Esophagus squamous epithelium (tissue), 4 donors: Measurements from ENCODE around the gene CPXM2.

ENCODE experiments used
- POLR2A ChIP-seq, 4 donors: fragments of 450-650 bp; IDR thresholded peaks; one replicate each; pipeline ENCODE4 v1.6.1; 2017; ENCODE audit warnings: antibody characterized with exemption in 4 of 4, mild to moderate bottlenecking in 4 of 4, moderate library complexity in 3 of 4
- TF ChIP-seq, protein P1 (sequence below), 6 experiments: fragments of 450-650 bp in 4 of 6; fragments of 200-600 bp in 2 of 6; sonication (generic) in 2 of 6; IDR thresholded peaks; one replicate each; pipeline ENCODE4 v1.5.1; 2016 to 2019; ENCODE audit warnings: antibody characterized with exemption in 6 of 6, mild to moderate bottlenecking in 4 of 6, moderate library complexity in 4 of 6

DNA sequence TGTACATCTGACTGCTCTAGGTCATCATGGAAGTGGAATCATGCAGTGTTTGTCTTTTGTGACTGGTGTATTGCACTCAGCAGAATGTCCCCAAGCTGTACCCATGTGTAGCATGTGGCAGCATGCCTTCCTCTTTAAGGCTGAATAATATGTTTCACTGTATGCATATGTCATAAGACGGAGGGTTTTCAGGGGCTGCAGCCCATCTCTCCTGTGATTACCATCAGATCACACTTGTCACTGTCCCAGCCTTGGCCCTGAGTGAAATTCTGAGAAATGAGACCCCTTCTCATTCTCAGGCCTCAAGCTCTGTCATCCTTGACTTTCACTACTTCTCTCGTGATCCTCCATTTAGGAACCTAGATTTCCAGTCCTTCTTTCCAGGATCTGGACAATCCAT is 50.0 kb downstream of the CPXM2 start:
- TF ChIP-seq, protein P1, sequence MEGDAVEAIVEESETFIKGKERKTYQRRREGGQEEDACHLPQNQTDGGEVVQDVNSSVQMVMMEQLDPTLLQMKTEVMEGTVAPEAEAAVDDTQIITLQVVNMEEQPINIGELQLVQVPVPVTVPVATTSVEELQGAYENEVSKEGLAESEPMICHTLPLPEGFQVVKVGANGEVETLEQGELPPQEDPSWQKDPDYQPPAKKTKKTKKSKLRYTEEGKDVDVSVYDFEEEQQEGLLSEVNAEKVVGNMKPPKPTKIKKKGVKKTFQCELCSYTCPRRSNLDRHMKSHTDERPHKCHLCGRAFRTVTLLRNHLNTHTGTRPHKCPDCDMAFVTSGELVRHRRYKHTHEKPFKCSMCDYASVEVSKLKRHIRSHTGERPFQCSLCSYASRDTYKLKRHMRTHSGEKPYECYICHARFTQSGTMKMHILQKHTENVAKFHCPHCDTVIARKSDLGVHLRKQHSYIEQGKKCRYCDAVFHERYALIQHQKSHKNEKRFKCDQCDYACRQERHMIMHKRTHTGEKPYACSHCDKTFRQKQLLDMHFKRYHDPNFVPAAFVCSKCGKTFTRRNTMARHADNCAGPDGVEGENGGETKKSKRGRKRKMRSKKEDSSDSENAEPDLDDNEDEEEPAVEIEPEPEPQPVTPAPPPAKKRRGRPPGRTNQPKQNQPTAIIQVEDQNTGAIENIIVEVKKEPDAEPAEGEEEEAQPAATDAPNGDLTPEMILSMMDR (IDR thresholded peaks at IDR 0.05) = no peak
- TF ChIP-seq POLR2A (IDR thresholded peaks at IDR 0.05) = no peak
